ENCODE measurements around the gene RCAN3.
A peak's percentile ranks its signal among the peaks of the same experiment; 100 is the strongest.

RCAN3 gene

GRCh38 chr1:24553931-24554330 is 51.3 kb downstream of the RCAN3 start:
- DNase-seq, result no peak

- DNase-seq, result no peak
Observed at GRCh38 chr1:24554714-24555113, 52.1 kb downstream of the RCAN3 start.

- no peak for DNase-seq
Observed at GRCh38 chr1:24555591-24556413, 53.2 kb downstream of the RCAN3 start, which contains the start of gene NCMAP. TSS of gene NCMAP (plus strand) at chr1:24556087. CDS start at chr1:24595431, 39,344 bp downstream.

- no peak for DNase-seq
Observed at GRCh38 chr1:24556414-24556795, 53.8 kb downstream of the RCAN3 start.

GRCh38 chr1:24557220-24557619 is 54.6 kb downstream of the RCAN3 start:
- no peak for DNase-seq

- no peak for DNase-seq
Observed at GRCh38 chr1:24557711-24558131, 55.1 kb downstream of the RCAN3 start.

GRCh38 chr1:24558455-24558854 is 55.8 kb downstream of the RCAN3 start:
- DNase-seq, result no peak

- peak; percentile 77 for DNase-seq
Observed at GRCh38 chr1:24558902-24559791, 56.5 kb downstream of the RCAN3 start.

- DNase-seq, result no peak
Observed at GRCh38 chr1:24560361-24560760, 57.7 kb downstream of the RCAN3 start.

- DNase-seq, result no peak
Observed at GRCh38 chr1:24562625-24563024, 60.0 kb downstream of the RCAN3 start.

GRCh38 chr1:24564695-24565094 is 62.1 kb downstream of the RCAN3 start:
- no peak for DNase-seq

GRCh38 chr1:24566236-24566867 is 63.7 kb downstream of the RCAN3 start:
- DNase-seq, result no peak

- DNase-seq, result no peak
Observed at GRCh38 chr1:24567792-24568388, 65.3 kb downstream of the RCAN3 start.

GRCh38 chr1:24568475-24568874 is 65.8 kb downstream of the RCAN3 start:
- no peak for DNase-seq

GRCh38 chr1:24570265-24571125 is 67.9 kb downstream of the RCAN3 start:
- DNase-seq, result no peak

- DNase-seq, result no peak
Observed at GRCh38 chr1:24572301-24572700, 69.7 kb downstream of the RCAN3 start.

GRCh38 chr1:24575905-24576587 is 73.4 kb downstream of the RCAN3 start:
- no peak for DNase-seq

GRCh38 chr1:24578846-24579245 is 76.2 kb downstream of the RCAN3 start:
- no peak for DNase-seq

- no peak for DNase-seq
Observed at GRCh38 chr1:24580756-24581155, 78.1 kb downstream of the RCAN3 start.

GRCh38 chr1:24584171-24584647 is 81.6 kb downstream of the RCAN3 start:
- DNase-seq, result no peak

- DNase-seq, result no peak
Observed at GRCh38 chr1:24586119-24586518, 83.5 kb downstream of the RCAN3 start.
